Right lobe of liver (tissue), 4 donors: Measurements from ENCODE around the gene IFI16.

Experiments used
- POLR2A ChIP-seq: fragments of 450-650 bp; IDR thresholded peaks from one replicate; pipeline ENCODE4 v1.6.1; 2017; ENCODE audit warnings: antibody characterized with exemption, mild to moderate bottlenecking
- TF ChIP-seq, protein P1 (sequence below), 4 donors: fragments of 200-600 bp in 3 of 4; fragments of 450-650 bp in 1 of 4; IDR thresholded peaks; one replicate each; pipeline versions ENCODE4 v1.5.1 to v1.8.0; 2016 to 2022; ENCODE audit warnings: antibody characterized with exemption in 4 of 4, mild to moderate bottlenecking in 2 of 4
- donor health status: DM: no; HTN: no; CAD: no.
- donor health status: DM: no; HTN: no; CAD: no.
- donor health status: DM: no; HTN: yes; CAD: no.

DNA sequence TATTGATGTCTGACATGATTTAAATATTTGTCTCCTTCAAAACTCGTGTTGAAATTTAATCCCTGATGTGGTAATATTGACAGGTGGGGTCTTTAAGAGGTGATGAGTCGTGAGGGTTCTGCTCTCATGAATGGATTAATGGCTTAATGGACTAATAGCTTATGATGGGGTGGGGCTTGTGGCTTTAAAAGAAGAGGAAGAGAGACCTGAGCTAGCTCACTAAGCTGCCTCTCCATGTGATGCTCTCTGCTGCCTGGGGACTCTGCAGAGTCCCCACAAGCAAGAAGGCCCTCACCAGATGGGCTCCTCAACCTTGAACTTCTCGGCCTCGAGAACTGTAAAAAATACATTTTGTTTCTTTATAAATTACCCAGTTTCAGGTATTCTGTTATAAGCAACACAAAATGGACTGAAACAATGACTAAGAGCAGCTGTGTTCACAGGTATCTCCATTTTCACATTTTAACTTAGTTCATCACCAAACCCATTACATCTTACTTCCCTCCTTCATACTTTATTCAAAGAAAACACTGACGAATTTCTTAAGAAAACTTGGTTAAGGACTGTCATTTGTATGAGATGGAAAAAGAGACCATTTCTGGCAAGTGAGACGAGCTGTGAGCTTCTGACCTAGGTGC, 79.0 kb downstream of the IFI16 start:
- TF ChIP-seq POLR2A: no peak
- TF ChIP-seq, protein P1, sequence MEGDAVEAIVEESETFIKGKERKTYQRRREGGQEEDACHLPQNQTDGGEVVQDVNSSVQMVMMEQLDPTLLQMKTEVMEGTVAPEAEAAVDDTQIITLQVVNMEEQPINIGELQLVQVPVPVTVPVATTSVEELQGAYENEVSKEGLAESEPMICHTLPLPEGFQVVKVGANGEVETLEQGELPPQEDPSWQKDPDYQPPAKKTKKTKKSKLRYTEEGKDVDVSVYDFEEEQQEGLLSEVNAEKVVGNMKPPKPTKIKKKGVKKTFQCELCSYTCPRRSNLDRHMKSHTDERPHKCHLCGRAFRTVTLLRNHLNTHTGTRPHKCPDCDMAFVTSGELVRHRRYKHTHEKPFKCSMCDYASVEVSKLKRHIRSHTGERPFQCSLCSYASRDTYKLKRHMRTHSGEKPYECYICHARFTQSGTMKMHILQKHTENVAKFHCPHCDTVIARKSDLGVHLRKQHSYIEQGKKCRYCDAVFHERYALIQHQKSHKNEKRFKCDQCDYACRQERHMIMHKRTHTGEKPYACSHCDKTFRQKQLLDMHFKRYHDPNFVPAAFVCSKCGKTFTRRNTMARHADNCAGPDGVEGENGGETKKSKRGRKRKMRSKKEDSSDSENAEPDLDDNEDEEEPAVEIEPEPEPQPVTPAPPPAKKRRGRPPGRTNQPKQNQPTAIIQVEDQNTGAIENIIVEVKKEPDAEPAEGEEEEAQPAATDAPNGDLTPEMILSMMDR (IDR thresholded peaks at IDR 0.05): no peak
